ENCODE data around the gene PAX5.

PAX5 gene

GRCh38 chr9:37037503-37038301 is 3.6 kb upstream of the PAX5 start (continued):
- no peak for TF ChIP-seq ZFP37 (tag by site-specific recombination; IDR thresholded peaks at IDR 0.05)
- TF ChIP-seq ZBTB6 (tag by site-specific recombination; IDR thresholded peaks at IDR 0.05) = no peak
- TF ChIP-seq ZNF544 (tag by site-specific recombination; IDR thresholded peaks at IDR 0.05) = no peak
- no peak for TF ChIP-seq ZNF140 (tag by site-specific recombination; IDR thresholded peaks at IDR 0.05)
- TF ChIP-seq KLF16 (tag by site-specific recombination; IDR thresholded peaks at IDR 0.05) = no peak

GRCh38 chr9:37036776-37037502 is 2.9 kb upstream of the PAX5 start:
- H3K27ac ChIP-seq (ENCODE audit: extremely low read depth, low read depth, low read length) = no peak overlapping the region
- no peaks in the 10 kb centered on the region for H3K36me3 ChIP-seq (ENCODE audit: control insufficient read depth in 2 of 2, insufficient read depth in 1 of 2, low read length in 2 of 2)
- ChIA-PET CTCF (interaction anchor here (0.7 kb wide), 1 partner anchor 834 kb away, joined by 3 read pairs; no protein-coding TSS in a partner anchor), POLR2A (no interaction called here)
- H3K4me3 ChIP-seq (ENCODE audit: low read depth, low read length) = peak overlapping the region; percentile 4
- no peaks in the 10 kb centered on the region for H3K9me3 ChIP-seq (ENCODE audit: control insufficient read depth, insufficient read depth, low read depth, low read length)
- no peaks in the 10 kb centered on the region for H3K4me1 ChIP-seq (ENCODE audit: control insufficient read depth, insufficient read depth, low read length)
- no peak for TF ChIP-seq ZNF394 (tag by site-specific recombination; IDR thresholded peaks at IDR 0.05; ENCODE audit: borderline replicate concordance)
- no peak for TF ChIP-seq ZNF433 (tag by site-specific recombination; IDR thresholded peaks at IDR 0.05; ENCODE audit: low read depth)
- TF ChIP-seq EGR2 (tag by site-specific recombination; IDR thresholded peaks at IDR 0.05; ENCODE audit: low read depth) = no peak
- TF ChIP-seq ZBTB26 (tag by site-specific recombination; optimal IDR thresholded peaks at IDR 0.05) = no peak
- TF ChIP-seq ZNF785 (tag by site-specific recombination; IDR thresholded peaks at IDR 0.05) = no peak
- TF ChIP-seq BCL11B (tag by site-specific recombination; IDR thresholded peaks at IDR 0.05; ENCODE audit: low read depth) = no peak
- no peak for TF ChIP-seq ZBTB11 (tag by site-specific recombination; conservative IDR thresholded peaks at IDR 0.05; ENCODE audit: low read depth)
- no peak for TF ChIP-seq ZNF530 (tag by site-specific recombination; IDR thresholded peaks at IDR 0.05; ENCODE audit: low read depth)
- no peak for TF ChIP-seq ZNF398 (tag by site-specific recombination; IDR thresholded peaks at IDR 0.05)
- no peak for TF ChIP-seq CTCF (tag by site-specific recombination; IDR thresholded peaks at IDR 0.05)
- TF ChIP-seq ZBTB8A (tag by site-specific recombination; IDR thresholded peaks at IDR 0.05) = no peak

Data from HEK293 (cell line).